Measurements from ENCODE around the gene ALAS1.
"Not testable (repeated sequence)": the region's sequence is repeated elsewhere in the genome, so short reads cannot be mapped to it uniquely, and the experiment has no call there.

ALAS1 gene

DNA sequence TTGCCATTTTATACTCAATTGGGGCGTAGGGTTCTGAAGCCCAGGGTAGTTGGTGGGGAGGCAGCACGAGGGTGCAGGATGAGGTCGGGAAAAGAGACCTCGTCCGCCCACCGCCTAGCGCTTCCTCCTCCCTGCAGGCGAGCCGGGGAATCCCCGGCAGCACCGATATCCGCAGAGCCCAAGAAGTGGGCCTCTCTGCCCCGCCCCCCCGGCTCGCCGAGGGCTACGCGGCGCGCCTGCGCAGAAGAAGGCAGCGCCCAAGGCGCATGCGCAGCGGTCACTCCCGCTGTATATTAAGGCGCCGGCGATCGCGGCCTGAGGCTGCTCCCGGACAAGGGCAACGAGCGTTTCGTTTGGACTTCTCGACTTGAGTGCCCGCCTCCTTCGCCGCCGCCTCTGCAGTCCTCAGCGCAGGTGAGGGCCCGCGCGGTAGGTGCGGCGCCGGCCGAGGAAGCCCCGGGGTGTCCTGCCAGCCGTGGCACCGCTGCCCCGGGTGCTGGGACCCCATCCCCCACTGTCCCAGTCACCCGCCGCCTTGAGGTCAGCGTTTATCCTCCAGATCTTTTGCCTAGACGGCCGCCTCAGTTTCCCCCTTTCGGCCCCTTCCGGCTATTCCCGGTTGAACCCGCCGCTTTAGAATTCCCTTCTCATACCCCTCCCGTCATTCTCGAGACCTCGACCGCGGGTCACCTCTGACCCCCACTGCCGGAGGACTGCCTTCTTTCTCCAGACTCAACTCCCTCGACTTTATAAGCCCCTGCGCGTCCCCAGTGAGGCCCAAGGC is at the start of gene ALAS1:
ALAS1 (plus strand) TSS at position 319 of the 784 bp plus-strand sequence. CDS start 1,082 bp downstream, outside the sequence.
- DNase-seq (ENCODE audit: low read depth in 2 of 2, low spot score in 1 of 2): peak; percentile 87 to 90

DNA sequence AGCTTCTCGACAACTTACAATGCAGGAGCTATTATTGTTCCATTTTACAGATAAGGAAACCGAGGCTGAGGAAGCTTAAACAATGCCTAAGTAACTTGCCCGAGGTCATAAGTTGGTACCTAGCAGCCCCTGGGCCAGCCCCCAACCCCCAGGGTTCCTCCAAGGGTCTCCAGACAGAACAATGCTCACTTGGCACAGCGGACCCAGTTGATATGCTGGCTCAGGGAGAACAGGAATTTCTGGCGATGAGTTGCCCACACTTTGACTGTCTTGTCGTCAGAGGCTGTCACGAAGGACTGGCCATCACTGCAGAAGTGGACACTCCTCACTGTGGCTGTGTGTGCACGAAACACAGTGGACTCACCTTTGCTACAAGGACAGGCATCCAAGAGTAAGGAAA is 48.9 kb upstream of the ALAS1 start:
- no peak for DNase-seq (ENCODE audit: low read depth in 2 of 2, low spot score in 1 of 2)

DNA sequence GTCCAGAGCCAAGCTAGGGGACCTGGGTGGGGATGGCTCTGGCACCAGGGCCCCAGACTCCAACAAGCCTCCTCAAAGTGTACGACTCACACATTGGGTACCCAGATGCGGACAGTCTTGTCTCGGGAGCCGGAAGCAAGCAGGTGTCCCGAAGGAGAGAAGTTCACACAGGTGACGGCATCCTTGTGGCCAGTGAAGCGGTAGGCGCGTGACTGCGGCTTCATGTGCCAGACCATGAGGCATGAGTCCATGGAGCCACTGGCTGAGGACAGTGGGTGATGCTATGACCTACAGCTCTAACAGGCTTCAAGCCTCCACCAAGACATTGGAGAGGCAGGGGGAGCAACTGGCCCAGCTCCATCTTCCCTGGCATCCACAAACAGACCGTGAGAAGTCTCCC is 48.2 kb upstream of the ALAS1 start:
- DNase-seq (ENCODE audit: low read depth in 2 of 2, low spot score in 1 of 2): no peak

DNA sequence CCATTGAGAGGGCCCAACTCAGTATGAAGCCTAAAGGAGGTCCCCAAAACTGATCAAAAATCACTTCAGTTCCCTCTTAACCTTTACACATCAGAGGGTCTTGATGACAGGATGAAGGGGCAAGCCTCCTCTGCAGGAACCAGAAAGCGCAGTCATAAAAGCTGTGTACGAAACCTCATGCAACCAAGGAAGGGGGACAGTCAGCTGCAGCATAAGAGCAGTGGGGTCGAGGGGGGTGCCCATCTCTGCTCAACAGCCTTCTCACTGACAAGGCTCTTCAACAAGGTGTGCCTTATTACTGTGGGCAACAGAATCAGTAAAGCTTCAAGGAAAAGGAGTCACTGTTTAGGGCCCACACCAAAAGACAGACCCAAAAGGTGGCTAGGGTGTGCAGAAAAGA is 47.6 kb upstream of the ALAS1 start:
- no peak for DNase-seq (ENCODE audit: low read depth in 2 of 2, low spot score in 1 of 2)

DNA sequence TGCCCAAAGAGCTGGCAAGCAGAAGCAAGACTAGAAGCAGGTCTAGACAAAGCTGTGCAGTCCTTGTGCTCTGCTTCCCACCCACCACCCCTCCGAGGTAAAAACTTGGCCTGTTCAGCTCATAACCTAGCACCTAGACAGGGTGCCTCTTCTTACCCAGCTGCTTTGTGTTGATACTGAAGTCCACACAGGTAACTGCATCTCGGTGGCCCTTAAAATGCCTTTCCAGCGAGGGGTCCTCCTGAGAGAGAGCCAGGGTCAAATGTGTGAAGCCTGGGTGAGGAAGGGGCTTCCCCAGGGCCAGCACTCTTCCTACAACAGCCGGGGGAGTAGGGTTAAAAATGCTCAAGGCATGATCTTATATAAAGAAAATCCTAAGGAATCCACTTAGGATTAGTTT is 47.1 kb upstream of the ALAS1 start:
- DNase-seq (ENCODE audit: low read depth in 2 of 2, low spot score in 1 of 2): no peak

DNA sequence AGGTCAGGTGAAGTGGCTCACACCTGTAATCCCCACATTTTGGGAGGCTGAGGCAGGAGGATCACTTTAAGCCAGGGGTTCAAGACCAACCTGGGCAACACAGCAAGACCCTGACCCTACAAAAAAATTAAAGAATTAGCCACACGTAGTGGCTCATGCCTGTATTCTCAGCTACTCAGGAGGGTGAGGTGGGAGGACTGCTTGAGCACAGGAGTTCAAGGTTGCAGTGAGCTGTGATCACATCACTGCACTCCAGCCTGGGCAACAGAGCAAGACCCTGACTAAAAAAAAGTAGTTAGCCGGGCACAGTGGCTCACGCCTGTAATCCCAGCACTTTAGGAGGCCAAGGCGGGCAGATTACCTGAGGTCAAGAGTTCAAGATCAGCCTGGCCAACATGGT is 46.0 kb upstream of the ALAS1 start:
- DNase-seq (ENCODE audit: low read depth in 2 of 2, low spot score in 1 of 2): not testable (repeated sequence)

DNA sequence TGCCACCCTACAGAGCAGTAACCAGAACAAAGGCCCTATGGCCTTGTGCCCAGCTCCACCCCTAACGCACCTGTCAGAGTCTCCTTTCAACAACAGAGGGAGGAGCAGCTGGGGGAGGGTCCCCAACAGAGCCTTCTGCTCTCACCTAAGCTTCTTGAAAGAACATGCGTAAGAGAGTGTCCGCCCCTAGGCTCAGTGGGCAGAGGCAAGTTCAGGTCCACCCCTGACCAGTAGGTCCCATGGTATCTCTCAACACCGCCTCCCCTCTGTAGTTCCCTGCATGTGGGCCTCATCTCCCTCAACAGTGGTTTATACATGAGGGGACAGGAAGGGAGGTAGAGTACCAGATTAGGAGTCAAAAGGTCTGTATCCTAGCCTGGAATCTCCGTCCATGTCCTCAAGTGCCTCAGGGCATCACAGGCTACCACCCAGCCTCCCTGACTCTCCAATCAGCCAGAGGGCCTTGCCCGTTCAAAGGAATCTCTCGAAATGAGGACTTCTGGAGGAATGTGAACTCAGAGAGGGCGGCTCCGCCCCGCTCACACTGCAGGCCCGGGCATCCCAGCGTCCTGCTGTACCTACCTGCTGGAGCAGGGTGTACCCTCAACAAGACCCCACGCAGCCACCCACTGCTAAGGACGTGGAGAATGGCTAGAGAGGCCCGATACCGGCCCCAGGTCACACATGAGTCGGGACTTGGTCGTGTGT is 44.4 kb upstream of the ALAS1 start:
- no peak for DNase-seq (ENCODE audit: low read depth in 2 of 2, low spot score in 1 of 2)

DNA sequence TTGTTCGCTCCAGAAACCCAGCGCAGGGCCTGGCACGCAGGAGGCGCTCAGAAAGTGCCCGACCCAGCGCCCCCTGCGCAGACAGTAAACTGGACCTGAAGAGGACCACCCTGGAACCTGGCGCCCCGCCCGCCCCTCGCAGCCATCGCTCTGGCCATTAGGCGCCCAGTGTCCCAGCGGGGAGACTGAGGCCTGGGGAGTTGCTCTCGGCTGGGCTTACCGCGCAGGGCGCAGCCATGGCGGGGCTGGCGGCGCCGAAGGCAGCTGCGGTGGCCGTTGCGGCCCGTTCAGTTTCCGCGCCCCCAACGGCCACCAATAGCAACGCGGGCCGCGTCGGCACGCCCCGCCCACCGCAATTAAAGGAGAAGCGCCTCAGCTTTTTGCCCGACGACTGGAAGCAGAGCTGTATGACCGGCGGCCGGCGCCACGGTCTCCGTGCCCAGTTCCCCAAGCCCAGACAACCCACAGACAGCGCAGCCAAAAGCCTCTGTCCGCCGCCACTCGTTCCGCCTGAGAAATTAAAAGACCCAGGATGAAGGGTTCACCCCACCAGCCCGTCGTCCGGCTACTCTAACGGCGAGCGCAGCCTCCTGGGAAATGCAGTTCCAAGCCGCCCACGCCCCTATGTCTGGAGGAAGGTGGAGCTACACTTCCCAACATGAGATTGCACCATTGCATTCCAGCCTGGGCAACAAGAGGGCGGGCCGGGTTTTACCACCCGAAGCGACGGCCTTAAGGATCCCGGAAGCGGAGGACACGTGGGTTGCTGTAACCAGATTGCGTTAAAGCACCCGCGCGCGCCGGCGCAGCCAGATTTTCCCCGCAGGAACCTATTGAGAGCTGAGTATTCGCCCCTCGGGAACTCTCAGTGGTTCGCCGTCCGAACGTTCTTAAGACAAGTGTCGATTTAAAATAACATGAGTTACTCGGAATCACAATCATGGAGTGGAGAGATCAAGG is 43.5 kb upstream of the ALAS1 start, which contains the start of gene POC1A:
POC1A (minus strand) TSS at position 289 of the 960 bp plus-strand sequence; CDS start at position 238, 51 bp downstream.
- peak; percentile 62 to 68 for DNase-seq (ENCODE audit: low read depth in 2 of 2, low spot score in 1 of 2)

DNA sequence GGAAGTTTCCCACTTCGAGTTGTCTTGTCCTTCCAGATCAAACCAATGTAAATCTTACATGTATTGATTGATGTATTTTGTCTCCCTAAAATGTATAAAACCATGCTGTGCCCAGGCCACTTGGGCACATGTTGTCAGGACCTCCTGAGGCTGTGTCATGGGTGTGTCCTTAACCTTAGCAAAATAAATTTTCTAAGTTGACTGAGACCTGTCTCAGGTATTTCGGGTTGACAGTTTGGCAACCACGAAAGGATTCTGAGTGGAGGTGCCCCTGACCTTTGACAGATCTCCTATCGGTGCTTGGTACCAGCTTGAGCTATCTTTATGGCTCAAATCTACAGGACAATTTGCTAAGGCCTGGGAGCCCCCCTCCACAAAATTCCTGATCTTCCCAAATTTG is 42.0 kb upstream of the ALAS1 start:
- DNase-seq (ENCODE audit: low read depth in 2 of 2, low spot score in 1 of 2): no peak

DNA sequence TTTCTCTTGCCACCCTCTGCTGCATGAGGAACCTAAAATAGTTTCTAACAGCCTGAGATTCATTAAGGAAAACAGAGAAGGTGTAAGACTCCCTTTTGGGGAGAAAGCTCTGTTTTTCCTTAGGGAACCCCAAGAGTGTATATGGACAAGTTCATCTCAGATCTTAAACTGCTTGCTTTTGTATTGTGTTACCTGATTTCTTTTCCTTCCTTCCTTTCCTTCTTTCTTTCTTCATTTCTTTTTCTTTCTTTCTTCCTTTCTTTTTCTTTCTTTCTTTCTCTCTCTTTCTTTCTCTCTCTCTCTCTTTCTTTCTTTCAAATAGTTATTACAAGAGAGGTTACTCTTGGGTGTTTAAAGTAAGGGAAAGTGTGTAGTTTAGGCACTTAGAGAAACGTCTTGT is 38.5 kb upstream of the ALAS1 start:
- DNase-seq (ENCODE audit: low read depth in 2 of 2, low spot score in 1 of 2): no peak

DNA sequence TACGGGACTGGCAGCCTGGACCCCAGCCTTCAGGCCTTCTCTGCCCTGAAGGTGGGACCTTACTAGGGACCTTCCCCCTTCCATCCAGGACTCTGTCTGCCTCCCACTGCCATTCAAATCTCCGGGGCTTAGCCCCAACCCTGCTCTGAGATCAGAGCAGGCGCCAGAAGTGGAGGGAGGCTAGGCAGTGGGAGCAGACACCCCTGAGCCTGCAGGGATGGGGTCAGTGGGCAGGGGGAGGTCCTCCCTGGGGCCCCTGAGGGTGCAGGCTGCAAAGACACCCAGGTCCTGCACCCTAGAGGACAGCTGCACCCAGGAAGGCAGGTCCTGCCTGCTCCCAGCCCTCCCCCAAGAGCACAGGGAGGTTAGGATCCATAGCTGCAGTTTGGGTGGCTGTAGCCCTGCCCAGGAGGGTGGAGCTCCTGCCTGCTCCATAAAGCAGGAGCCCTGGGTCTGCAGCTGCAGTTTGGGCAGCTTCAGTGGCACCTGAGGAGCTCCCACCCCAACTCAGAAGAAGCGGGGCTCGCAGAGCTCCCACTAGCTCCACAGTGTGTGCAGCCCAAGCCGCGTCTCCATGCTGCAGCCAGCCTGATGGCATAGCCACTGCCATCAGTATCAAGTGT is 35.6 kb upstream of the ALAS1 start:
- no peak for DNase-seq (ENCODE audit: low read depth in 2 of 2, low spot score in 1 of 2)

DNA sequence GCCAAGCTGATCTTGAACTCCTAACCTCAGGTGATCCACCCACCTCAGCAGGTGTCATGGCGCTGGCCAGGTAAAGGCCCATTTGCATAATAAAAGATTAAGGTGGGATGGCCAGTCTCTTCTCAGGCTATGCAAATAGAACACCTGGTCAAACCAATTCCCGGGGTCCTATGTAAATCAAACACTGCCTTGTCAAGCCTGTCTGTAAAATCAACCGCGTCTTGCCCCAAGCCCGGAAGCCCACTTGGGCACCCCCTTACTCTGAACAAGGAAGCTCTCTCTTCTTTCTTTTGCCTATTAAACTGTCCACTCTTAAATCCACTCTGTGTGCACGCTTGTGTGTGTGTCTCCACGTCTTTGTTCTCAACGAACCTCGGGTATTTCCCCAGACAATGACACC is 30.7 kb upstream of the ALAS1 start:
- no peak for DNase-seq (ENCODE audit: low read depth in 2 of 2, low spot score in 1 of 2)

DNA sequence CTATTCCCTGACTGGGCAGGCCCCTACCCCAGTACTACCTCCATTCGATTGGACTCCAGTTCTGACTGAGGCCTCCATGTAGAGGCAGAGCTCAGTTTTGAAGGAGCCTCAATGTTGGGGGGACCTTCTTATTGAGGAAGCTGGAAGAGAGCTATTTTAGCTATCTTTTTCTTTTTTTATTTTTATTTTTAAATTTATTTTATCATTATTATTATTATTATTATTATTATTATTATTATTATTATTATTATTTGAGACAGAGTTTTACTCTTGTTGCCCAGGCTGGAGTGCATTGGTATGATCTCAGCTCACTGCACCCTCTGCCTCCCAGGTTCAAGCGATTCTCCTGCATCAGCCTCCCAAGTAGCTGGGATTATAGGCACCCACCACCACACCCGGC is 27.7 kb upstream of the ALAS1 start:
- DNase-seq (ENCODE audit: low read depth in 2 of 2, low spot score in 1 of 2): not testable (repeated sequence)

DNA sequence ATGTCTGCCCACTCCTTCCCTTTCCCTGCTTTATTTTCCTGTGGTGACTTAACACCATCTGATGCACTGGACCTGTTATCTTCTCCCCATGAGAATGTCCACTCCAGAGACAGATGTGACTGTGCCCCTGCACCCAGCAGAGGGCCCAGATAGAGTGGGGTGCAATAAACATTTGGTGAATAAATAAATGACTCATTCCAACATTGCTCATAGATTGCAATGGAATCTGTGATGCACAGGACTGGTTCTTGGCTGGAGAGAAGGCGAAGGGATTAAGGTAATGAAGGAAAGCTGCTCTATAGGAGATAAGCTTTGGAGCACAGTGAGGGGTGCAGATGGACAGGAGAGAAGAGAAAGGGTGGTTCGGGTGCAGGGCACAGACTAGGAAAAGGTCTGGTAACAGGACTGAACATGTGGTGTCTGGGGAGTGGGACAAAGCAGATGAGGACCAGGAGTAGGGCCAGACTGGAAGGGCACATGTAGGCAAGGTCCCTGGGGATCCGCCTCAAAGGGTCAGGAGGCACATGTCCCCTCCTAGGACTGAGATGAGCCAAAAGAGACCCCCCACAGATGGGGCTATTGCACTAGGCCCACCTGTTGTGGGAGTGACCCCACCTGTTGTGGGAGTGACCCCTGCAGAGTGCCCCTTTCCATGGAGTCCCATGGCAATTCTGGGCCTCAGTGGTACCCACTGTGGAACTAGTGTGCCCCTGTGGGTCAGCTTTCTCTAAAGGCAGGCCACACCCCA is 26.3 kb upstream of the ALAS1 start:
- DNase-seq (ENCODE audit: low read depth in 2 of 2, low spot score in 1 of 2): no peak

DNA sequence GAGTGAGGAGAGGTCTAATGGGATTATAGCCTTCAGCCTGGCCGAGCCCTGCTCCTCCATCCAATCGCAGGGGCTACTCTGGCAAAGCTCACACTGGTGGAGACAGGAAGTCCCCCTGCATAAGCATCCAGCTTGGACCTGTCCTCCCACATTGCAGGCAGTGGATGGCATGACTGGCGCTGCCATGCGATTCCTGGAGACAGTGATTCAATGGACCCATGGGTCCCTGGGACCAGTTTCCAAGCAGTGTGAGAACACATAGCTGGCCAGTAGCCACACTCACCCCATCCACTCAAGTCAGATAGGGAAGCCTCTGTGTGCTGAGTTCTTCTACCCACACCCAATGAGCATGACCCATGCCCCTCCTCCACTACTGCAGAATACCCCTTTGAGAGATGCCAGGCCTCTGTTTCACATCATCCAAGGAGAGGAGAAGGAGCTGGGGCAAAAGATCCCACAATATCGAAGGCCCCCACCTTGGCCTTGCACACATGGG is 25.6 kb upstream of the ALAS1 start:
- no peak for DNase-seq (ENCODE audit: low read depth in 2 of 2, low spot score in 1 of 2)

DNA sequence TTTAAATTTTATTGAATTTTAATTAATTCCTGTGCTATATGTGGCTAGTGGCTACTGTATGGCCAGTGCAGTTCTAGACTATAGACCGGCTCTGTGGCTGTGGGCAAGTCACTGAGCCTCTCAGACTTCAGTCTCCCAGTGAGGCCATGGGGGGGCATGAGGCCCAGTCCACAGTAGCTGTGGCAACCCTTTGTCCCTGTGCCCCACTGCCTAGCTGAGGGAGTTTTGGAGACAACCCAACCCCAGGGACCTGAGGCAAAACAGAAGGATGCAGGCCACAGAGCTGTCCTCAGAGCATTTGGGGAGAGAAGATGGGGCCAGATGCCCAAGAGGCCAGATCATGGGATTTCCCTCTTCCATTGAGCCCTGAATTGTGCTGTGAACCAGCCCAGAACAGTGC is 24.9 kb upstream of the ALAS1 start:
- no peak for DNase-seq (ENCODE audit: low read depth in 2 of 2, low spot score in 1 of 2)

DNA sequence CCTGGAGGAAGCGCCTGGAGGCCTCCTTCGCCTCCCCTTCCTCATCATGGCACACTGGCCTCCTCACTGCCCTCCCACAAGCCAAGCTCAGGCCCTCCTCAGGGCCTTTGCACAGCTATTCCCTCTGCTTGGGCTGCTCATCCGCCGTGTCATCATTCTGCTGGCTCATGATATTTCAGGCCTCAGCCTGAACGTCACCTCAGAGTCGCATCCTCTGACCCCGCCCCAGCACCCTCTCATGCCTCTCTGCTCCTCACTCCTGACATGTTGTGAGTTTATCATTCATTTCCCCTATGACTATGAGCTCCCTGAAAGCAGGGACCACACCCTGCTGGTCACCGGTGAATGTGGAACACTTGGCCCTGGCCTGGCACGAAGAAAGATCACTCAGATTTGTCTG is 23.1 kb upstream of the ALAS1 start:
- no peak for DNase-seq (ENCODE audit: low read depth in 2 of 2, low spot score in 1 of 2)

DNA sequence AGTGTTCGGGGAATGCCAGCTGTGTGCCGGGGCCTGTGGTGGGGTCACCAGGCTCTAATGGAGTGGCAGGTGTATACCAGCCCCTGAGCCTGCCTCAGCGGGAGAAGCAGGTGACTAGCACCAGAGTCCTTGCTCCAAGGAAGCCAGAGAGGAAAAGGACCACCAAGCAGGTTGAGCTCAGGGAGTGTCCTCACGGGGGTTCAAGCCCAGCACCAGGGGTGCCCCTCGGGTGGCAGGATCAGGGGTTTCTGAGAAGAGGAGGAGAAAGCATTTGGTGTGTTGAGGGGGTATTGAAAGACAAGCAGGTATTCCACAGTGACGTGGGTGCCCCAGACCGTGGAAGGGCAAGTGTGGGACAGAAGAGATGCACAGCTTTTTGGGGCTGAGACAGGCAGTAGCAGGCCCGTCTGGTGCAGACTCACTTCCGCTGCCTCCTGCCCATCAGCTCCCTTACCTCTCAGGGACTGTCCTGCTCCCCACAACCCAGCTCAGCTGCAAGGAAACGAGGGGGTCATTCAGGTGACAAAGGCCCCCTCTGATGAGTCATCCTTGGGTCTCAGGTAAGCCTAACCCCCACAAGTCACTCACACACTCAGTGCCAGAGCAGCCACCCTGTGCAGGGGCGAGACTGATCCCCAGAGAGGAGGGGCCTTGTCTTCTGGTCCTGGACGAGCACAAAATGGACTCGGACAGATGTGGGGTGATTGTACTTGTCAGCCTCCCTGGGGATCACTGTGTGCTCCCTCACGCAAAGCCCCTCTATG is 22.4 kb upstream of the ALAS1 start:
- no peak for DNase-seq (ENCODE audit: low read depth in 2 of 2, low spot score in 1 of 2)

DNA sequence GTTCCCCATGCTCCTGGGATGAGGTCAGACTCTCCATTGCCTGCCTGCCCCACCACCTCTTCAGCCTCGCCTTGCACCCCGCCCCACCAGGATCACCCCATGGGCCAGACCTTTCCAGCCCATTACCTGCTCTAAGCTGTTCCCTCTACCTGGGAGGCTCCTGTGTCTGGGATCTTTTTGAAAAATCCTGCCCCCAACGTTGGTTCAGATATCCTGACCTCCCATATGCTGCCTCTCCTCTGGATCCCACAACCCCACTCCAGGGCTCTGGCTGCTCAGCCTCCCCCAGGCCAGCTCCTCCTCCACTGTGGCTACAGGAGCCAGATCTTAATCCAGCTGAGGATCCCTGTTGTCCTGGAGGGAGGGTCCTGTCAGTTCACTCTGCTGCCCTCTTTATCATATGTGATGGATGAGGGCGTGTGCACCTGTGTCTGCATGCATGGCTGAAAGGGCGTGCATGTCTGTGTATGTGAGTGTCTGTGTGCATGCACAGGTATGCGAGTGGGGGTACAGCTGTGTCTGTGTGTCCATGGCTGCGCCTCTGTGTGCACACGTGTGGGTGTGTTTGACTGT is 21.7 kb upstream of the ALAS1 start:
- no peak for DNase-seq (ENCODE audit: low read depth in 2 of 2, low spot score in 1 of 2)

All from stimulated activated CD8-positive, alpha-beta memory T cell treated with anti-CD3 and anti-CD28 coated beads, Interleukin-4, amount 100 ng/mL, for 1 hour (primary cell).